Activated T-cell treated with anti-CD3 and anti-CD28 coated beads, Interleukin-2, amount 50 U/mL, for 24 hours (primary cell): ENCODE results near the gene ALPP.
"Not testable (repeated sequence)": the region's sequence is repeated elsewhere in the genome, so short reads cannot be mapped to it uniquely, and the experiment has no call there.

ENCODE experiments used
- DNase-seq: peaks from one replicate; pipeline ENCODE4 v3.0.0-alpha.2; 2020
- H3K27ac Mint-ChIP-seq: 2 replicates; pipeline ENCODE4 v1.8.0; 2020; ENCODE audit warnings: mild to moderate bottlenecking, mixed read lengths
- H3K27me3 Mint-ChIP-seq: 2 replicates; pipeline ENCODE4 v1.8.0; 2020; ENCODE audit warnings: mixed read lengths
- H3K36me3 Mint-ChIP-seq: 2 replicates; pipeline ENCODE4 v1.8.0; 2020; ENCODE audit warnings: low read depth, mixed read lengths
- H3K4me1 Mint-ChIP-seq: 2 replicates; pipeline ENCODE4 v1.8.0; 2020; ENCODE audit warnings: low read depth, mixed read lengths
- H3K4me3 Mint-ChIP-seq: 2 replicates; pipeline ENCODE4 v1.8.0; 2020; ENCODE audit warnings: mild to moderate bottlenecking, moderate library complexity, mixed read lengths
- H3K9me3 Mint-ChIP-seq: 2 replicates; pipeline ENCODE4 v1.8.0; 2020; ENCODE audit warnings: mixed read lengths

ALPP gene

GRCh38 chr2:232378735-232379151, at the start of gene ALPP:
Gene ALPP (plus strand): TSS chr2:232378751. CDS start chr2:232378803, 52 bp downstream.
- H3K4me3 Mint-ChIP-seq, H3K27ac Mint-ChIP-seq, H3K36me3 Mint-ChIP-seq, DNase-seq, H3K9me3 Mint-ChIP-seq, H3K4me1 Mint-ChIP-seq: not testable (repeated sequence)
- H3K27me3 Mint-ChIP-seq, result peaks cover 29% of the 10 kb centered on the region

- Mint-ChIP-seq H3K4me3 (no peak overlapping the region), H3K36me3 (no peaks in the 10 kb centered on the region), H3K27ac (no peak overlapping the region)
Observed at GRCh38 chr2:232329716-232330067, 48.9 kb upstream of the ALPP start.

GRCh38 chr2:232330068-232330999, 48.2 kb upstream of the ALPP start:
- DNase-seq, result no peak
- Mint-ChIP-seq H3K27me3 (no peaks in the 10 kb centered on the region), H3K36me3 (no peaks in the 10 kb centered on the region), H3K27ac (no peak overlapping the region), H3K4me3 (no peak overlapping the region), H3K9me3 (no peaks in the 10 kb centered on the region), H3K4me1 (peaks cover 8% of the 10 kb centered on the region)

More at GRCh38 chr2:232329716-232330067, 48.9 kb upstream of the ALPP start:
- Mint-ChIP-seq H3K9me3 (no peaks in the 10 kb centered on the region), H3K4me1 (peaks cover 8% of the 10 kb centered on the region), H3K27me3 (no peaks in the 10 kb centered on the region)
- DNase-seq, result no peak

GRCh38 chr2:232331061-232331460, 47.5 kb upstream of the ALPP start:
- not testable (repeated sequence) for H3K9me3 Mint-ChIP-seq, H3K4me3 Mint-ChIP-seq, H3K27me3 Mint-ChIP-seq, DNase-seq, H3K27ac Mint-ChIP-seq, H3K4me1 Mint-ChIP-seq, H3K36me3 Mint-ChIP-seq

GRCh38 chr2:232331641-232332040, 46.9 kb upstream of the ALPP start:
- H3K4me3 Mint-ChIP-seq, H3K27me3 Mint-ChIP-seq, H3K4me1 Mint-ChIP-seq, H3K36me3 Mint-ChIP-seq, H3K9me3 Mint-ChIP-seq, H3K27ac Mint-ChIP-seq: not testable (repeated sequence)
- DNase-seq, result peak; percentile 6

DNA sequence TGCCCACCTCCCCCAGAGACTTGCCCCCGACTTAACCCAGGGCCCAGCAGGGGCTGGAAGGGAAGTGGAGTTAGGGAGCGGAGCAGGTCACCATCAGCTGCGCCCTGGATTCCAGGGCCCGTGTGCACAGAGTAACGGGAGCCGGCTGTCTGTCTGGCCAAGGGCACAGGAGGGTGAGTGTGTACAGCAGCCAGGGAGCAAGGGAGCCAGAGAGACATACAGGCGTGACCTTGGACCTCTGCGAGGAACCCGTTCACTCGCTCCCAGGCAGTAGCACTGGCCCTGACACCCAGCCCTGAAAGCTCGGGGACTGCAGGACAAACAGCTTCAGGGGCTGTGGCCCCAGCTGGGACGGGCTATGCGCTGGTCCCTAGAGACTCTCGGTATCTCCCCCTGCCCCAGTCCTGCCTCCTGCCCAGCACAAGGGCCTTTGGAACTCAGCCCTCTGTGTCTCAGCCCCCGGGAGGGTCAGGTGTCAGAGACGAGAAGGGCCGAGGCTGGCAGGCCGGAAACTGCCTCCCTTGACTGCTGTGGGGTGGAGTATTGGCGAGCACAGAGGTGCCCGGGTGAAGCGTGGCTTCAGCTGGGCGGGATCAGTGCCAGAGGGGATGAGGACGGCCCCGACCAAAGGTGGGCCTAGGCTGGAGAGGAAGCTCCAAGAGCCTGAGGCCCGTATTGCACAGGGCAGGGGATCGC, 46.2 kb upstream of the ALPP start:
- H3K27ac Mint-ChIP-seq, H3K4me1 Mint-ChIP-seq, H3K27me3 Mint-ChIP-seq, H3K4me3 Mint-ChIP-seq, H3K9me3 Mint-ChIP-seq, H3K36me3 Mint-ChIP-seq: not testable (repeated sequence)
- peak; percentile 19 for DNase-seq

DNA sequence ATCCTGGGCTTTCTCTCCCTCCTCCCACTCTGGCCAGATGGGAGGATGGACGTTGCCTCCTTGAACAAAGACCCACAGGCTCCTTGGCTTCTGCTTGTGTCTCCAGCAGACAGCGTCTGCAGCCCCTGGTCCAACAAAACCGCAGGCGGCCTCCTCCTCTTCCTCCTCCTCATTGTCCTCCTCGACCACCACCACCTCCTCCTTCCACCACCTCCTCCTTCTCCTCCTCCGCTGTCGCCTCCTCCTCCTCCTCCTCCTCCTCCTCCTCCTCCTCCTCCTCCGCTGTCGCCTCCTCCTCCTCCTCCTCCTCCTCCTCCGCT, 45.7 kb upstream of the ALPP start:
- Mint-ChIP-seq H3K4me3 (no peak overlapping the region), H3K36me3 (peaks cover 4% of the 10 kb centered on the region), H3K27me3 (no peaks in the 10 kb centered on the region), H3K27ac (no peak overlapping the region), H3K9me3 (no peaks in the 10 kb centered on the region), H3K4me1 (no peaks in the 10 kb centered on the region)
- peak; percentile 0 for DNase-seq

GRCh38 chr2:232333361-232334135, 45.0 kb upstream of the ALPP start:
- H3K9me3 Mint-ChIP-seq, result no peaks in the 10 kb centered on the region
- H3K36me3 Mint-ChIP-seq, result peaks cover 4% of the 10 kb centered on the region
- H3K27ac Mint-ChIP-seq, result no peak overlapping the region
- H3K4me3 Mint-ChIP-seq, result no peak overlapping the region
- no peaks in the 10 kb centered on the region for H3K4me1 Mint-ChIP-seq
- peak; percentile 33 for DNase-seq
- H3K27me3 Mint-ChIP-seq, result no peaks in the 10 kb centered on the region

GRCh38 chr2:232334136-232334884, 44.2 kb upstream of the ALPP start:
- H3K4me1 Mint-ChIP-seq, H3K36me3 Mint-ChIP-seq, H3K27ac Mint-ChIP-seq, H3K4me3 Mint-ChIP-seq, H3K9me3 Mint-ChIP-seq, H3K27me3 Mint-ChIP-seq: not testable (repeated sequence)
- peak; percentile 19 for DNase-seq

GRCh38 chr2:232334885-232335205, 43.7 kb upstream of the ALPP start:
- H3K27ac Mint-ChIP-seq, H3K4me1 Mint-ChIP-seq, H3K27me3 Mint-ChIP-seq, DNase-seq, H3K9me3 Mint-ChIP-seq, H3K36me3 Mint-ChIP-seq, H3K4me3 Mint-ChIP-seq: not testable (repeated sequence)

DNA sequence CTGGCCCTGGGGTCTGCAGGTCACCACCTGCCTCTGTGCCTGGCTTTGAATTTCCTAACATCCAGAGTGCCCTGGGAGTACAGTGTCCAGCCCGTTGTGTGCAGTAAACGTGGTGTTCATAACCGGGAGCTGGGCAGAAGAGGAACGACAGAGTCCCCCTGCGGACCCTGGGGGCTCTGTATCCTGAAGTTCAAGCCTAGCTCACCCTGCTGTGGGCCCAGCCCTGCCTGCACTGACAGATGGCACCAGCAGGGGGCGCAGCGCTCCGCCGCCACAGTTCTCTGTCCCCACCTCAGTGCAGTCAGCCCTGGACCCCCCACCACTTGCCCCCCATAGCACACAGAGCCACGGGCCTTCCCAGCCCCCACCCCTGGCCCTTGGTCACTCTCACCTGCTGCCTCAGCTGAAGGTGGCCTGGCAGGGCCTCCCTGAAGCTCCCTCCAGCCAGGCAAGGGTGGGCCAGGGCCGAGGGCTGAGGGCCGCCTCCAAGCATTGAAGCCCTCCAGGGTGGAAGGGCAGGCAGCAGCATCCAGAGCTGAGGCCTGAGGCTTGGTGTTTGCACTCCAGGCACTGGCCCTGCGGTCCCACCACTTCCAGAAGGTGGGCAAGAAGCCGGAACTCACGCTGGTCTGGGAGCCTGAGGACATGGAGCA, 43.2 kb upstream of the ALPP start:
- H3K27me3 Mint-ChIP-seq, H3K4me1 Mint-ChIP-seq, H3K27ac Mint-ChIP-seq, H3K4me3 Mint-ChIP-seq, H3K36me3 Mint-ChIP-seq, H3K9me3 Mint-ChIP-seq: not testable (repeated sequence)
- DNase-seq, result peak; percentile 37

DNA sequence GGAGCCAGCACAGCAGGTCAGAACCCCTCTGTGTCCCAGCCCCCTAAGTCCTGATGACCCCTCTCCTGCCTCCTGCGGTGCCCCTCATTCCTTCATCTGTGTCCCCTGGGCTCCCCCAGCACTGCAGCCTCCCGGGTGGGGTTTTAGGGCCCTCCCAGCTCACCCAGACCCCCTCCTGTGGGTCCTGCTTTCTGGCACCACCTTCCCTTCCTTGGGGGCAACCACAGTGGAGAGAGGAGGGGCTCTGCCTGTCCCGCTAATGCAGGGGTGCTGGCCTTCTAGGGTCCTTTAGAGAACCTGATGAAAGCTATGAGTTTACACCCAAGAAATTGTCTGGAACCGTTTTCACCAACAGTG, 42.7 kb upstream of the ALPP start:
- no peaks in the 10 kb centered on the region for H3K9me3 Mint-ChIP-seq
- H3K4me3 Mint-ChIP-seq, result no peak overlapping the region

GRCh38 chr2:232336241-232336736, 42.3 kb upstream of the ALPP start:
- Mint-ChIP-seq H3K27me3 (no peaks in the 10 kb centered on the region), H3K36me3 (peaks cover 4% of the 10 kb centered on the region)
- peak; percentile 9 for DNase-seq

More for the DNA sequence above, 42.7 kb upstream of the ALPP start:
- H3K27me3 Mint-ChIP-seq, result no peaks in the 10 kb centered on the region
- H3K4me1 Mint-ChIP-seq, result no peaks in the 10 kb centered on the region
- DNase-seq, result peak; percentile 20
- no peak overlapping the region for H3K27ac Mint-ChIP-seq
- peaks cover 4% of the 10 kb centered on the region for H3K36me3 Mint-ChIP-seq

More at GRCh38 chr2:232336241-232336736, 42.3 kb upstream of the ALPP start:
- no peaks in the 10 kb centered on the region for H3K9me3 Mint-ChIP-seq
- no peak overlapping the region for H3K4me3 Mint-ChIP-seq
- no peaks in the 10 kb centered on the region for H3K4me1 Mint-ChIP-seq
- H3K27ac Mint-ChIP-seq, result no peak overlapping the region
